ENCODE results near the gene NBDY. TPM values are rescaled to one million over a fixed set of nuclear protein-coding genes. Genes with fewer than 3 reads are reported as not detected.
A peak's percentile ranks its signal among the peaks of the same experiment; 100 is the strongest.
"Not testable (repeated sequence)": the region's sequence is repeated elsewhere in the genome, so short reads cannot be mapped to it uniquely, and the experiment has no call there.

The NBDY gene
- total RNA-seq, 1 donor from 2014 or later, result 3.7 TPM

DNA sequence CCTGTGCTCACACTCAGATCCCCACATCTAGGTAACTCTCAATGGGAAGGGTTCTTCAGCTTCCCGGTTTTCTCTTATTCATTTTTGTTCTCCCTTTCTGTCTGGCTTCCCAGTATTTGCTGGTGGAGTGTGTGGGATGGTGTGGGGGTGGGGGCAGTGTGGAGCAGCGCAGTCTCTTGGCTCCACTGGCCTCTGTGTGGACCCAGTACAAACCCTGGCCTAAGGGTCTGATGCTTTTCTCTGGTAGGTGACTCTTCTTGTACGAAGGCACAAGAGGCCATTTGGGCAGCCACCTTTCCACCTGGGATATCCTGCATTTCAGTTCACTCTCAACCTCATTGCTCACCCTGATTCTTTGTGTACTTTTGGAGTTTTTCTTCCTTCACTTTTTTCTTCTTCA is 71.3 kb downstream of the NBDY start:
- no peak overlapping the region for H3K27ac ChIP-seq (ENCODE audit: low read depth, low read length)
- no peaks in the 10 kb centered on the region for H3K9me3 ChIP-seq (ENCODE audit: control insufficient read depth in 3 of 3, low read length in 3 of 3)
- no peak overlapping the region for H3K9ac ChIP-seq (ENCODE audit: low read depth in 1 of 3, low read length in 3 of 3)
- H3K36me3 ChIP-seq (ENCODE audit: control insufficient read depth in 3 of 3, insufficient read depth in 3 of 3, low read length in 3 of 3), result no peaks in the 10 kb centered on the region
- H3K4me3 ChIP-seq (ENCODE audit: low read length in 3 of 3), result no peak overlapping the region
- H3K27me3 ChIP-seq (ENCODE audit: control insufficient read depth in 3 of 3, insufficient read depth in 3 of 3, low read length in 3 of 3), result no peaks in the 10 kb centered on the region
- H3K4me1 ChIP-seq (ENCODE audit: control insufficient read depth in 3 of 3, insufficient read depth in 3 of 3, low read length in 3 of 3), result peaks cover 7 to 59% (median 22%) of the 10 kb centered on the region in 3 donors

DNA sequence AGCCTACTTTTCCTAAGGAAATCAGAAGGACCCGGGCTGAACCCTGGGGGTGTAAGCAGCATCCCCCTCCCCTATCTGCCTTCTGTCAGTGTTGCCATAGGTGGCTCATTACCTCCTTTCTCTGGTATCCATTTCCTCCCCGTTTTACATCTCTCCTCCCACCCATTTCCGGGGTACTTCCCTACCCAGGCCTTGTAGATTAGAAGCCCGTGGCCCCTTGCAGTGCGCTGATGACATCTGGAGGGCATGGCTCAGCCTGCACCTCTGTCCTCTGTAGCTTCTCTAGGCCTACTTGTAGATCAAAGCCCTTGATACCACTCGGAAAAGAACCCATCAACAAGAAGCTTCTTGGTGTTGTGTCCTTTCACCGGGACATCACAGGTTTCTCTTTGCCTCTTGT is 71.8 kb downstream of the NBDY start:
- H3K27me3 ChIP-seq (ENCODE audit: control insufficient read depth in 3 of 3, insufficient read depth in 3 of 3, low read length in 3 of 3), result no peaks in the 10 kb centered on the region
- no peak overlapping the region for H3K9ac ChIP-seq (ENCODE audit: low read depth in 1 of 3, low read length in 3 of 3)
- H3K9me3 ChIP-seq (ENCODE audit: control insufficient read depth in 3 of 3, low read length in 3 of 3), result no peaks in the 10 kb centered on the region
- H3K27ac ChIP-seq (ENCODE audit: low read depth, low read length), result no peak overlapping the region
- no peak overlapping the region for H3K4me3 ChIP-seq (ENCODE audit: low read length in 3 of 3)
- peaks cover 7 to 61% (median 22%) of the 10 kb centered on the region in 3 donors for H3K4me1 ChIP-seq (ENCODE audit: control insufficient read depth in 3 of 3, insufficient read depth in 3 of 3, low read length in 3 of 3)
- H3K36me3 ChIP-seq (ENCODE audit: control insufficient read depth in 3 of 3, insufficient read depth in 3 of 3, low read length in 3 of 3), result no peaks in the 10 kb centered on the region

DNA sequence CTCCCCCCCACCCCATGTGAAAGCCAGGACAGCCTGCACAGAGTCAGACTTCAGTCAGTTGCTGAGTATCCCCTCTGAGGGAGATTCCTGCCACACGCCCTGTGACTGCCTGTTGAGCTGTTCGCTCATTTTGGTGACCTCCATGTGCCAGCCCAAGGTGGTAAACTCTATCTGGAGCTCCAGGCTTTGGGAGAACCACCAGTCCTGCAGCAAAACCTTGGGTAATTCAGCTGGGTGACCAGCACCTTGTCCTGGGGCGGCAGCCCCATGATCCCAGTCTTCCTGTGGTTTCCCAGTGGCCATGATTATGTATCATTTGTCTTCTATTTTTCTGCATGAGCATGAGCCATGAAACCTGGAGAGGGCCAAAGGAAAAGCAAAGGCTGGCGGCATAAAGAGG is 73.4 kb downstream of the NBDY start:
- Histone ChIP-seq H3K9ac (ENCODE audit: low read depth in 1 of 3, low read length in 3 of 3) (peak overlapping the region in 2 of 3 donors; percentile 88 to 93), H3K36me3 (ENCODE audit: control insufficient read depth in 3 of 3, insufficient read depth in 3 of 3, low read length in 3 of 3) (no peaks in the 10 kb centered on the region), H3K9me3 (ENCODE audit: control insufficient read depth in 3 of 3, low read length in 3 of 3) (no peaks in the 10 kb centered on the region), H3K27me3 (ENCODE audit: control insufficient read depth in 3 of 3, insufficient read depth in 3 of 3, low read length in 3 of 3) (no peaks in the 10 kb centered on the region), H3K27ac (ENCODE audit: low read depth, low read length) (no peak overlapping the region), H3K4me3 (ENCODE audit: low read length in 3 of 3) (peak overlapping the region; percentile 70 to 95 (median 76)), H3K4me1 (ENCODE audit: control insufficient read depth in 3 of 3, insufficient read depth in 3 of 3, low read length in 3 of 3) (peaks cover 7 to 60% (median 22%) of the 10 kb centered on the region in 3 donors)

DNA sequence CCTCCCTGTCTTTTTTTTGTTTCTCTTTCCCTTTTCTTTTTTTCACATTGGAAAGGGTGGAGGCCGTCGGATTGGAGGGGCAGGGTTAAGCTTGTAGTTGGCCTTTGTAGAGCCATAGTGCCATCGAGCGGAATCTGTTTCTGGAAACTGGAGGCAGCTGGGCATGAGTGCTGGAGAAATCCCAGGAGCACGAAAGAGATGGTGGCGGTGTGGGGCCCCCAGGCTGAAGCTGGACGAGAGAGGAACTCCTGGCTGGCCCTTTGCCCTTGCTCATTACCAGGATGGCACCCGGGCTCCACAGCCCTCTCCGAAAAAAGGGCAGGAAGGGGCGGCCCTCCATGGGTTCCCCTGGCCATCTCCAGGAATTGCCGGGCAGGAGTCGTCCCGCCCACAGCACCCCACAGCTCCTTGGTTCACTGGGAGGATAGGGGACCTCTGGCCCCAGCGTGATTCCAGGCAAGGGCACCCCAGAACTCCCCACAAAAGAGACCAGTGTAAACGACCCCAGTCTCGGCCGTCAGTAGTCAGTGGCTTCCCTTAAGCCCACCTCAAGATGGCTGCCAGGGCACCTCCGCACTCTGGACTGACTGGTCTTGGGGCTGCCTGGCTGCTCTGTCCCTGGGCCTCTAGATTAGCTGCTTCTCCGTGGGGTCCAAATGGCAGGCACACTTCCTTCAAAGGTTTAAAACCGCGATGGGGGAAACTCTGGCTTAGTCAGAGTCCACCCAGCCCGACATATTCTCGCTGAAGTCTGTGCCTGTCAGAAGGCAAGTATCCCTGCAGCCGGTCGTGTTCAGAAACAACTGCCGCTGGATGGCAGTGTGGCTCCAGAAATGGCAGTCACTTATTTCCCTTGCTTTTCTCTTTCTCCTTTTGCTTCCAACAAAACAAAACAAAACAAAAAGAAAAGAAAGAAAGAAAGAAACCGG is 74.1 kb downstream of the NBDY start:
- peaks cover 7 to 53% (median 16%) of the 10 kb centered on the region in 3 donors for H3K4me1 ChIP-seq (ENCODE audit: control insufficient read depth in 3 of 3, insufficient read depth in 3 of 3, low read length in 3 of 3)
- H3K4me3 ChIP-seq (ENCODE audit: low read length in 3 of 3), result peak overlapping the region; percentile 70 to 95 (median 76)
- H3K9me3 ChIP-seq (ENCODE audit: control insufficient read depth in 3 of 3, low read length in 3 of 3), result no peaks in the 10 kb centered on the region
- peak overlapping the region; percentile 93 for H3K27ac ChIP-seq (ENCODE audit: low read depth, low read length)
- no peaks in the 10 kb centered on the region for H3K27me3 ChIP-seq (ENCODE audit: control insufficient read depth in 3 of 3, insufficient read depth in 3 of 3, low read length in 3 of 3)
- H3K9ac ChIP-seq (ENCODE audit: low read depth in 1 of 3, low read length in 3 of 3), result peak overlapping the region; percentile 88 to 93 (median 91)
- no peaks in the 10 kb centered on the region for H3K36me3 ChIP-seq (ENCODE audit: control insufficient read depth in 3 of 3, insufficient read depth in 3 of 3, low read length in 3 of 3)

DNA sequence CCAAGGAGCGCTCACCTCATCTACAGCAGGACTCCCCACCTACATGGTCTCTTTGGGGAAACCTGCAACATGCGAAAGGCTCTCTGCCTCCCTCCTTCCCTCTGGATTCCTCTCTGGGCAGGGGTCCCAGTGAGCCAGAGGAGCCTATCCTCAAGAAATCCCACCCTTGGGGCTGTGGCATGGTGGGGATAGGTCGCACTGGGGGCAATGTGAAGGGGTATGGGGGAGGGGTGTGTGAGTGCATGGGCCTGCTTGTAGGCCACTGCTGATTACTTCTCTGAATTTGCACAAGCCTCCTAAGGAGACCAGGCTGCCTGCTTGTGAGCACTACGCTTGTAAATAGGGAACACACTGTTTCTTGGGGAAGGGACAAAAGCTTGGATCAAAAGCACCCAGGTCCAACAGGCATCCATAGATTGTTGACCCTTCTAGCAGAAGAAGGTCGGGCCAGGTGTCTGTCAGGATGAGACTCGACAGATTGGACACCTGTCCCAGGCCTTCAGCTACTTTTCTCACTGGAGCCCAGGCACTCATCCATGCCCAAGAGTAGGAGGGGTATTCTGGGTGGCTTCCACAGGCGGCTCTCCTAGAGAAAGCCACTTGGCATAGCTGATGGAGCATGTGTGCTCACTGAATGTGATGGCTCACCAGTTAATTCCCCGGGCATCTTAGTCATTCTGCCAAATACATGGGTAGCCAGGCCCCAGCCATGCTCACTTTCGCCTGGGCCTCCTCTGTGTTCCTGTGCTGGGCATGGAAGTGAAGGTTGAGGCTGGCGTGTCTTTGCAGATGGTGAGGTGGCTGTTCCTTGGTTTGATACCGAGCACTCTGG is 75.0 kb downstream of the NBDY start:
- Histone ChIP-seq H3K27ac (ENCODE audit: low read depth, low read length) (peak overlapping the region; percentile 93), H3K4me3 (ENCODE audit: low read length in 3 of 3) (peak overlapping the region; percentile 51 to 95 (median 76)), H3K9ac (ENCODE audit: low read depth in 1 of 3, low read length in 3 of 3) (peak overlapping the region in 2 of 3 donors; percentile 88 to 93), H3K9me3 (ENCODE audit: control insufficient read depth in 3 of 3, low read length in 3 of 3) (no peaks in the 10 kb centered on the region), H3K4me1 (ENCODE audit: control insufficient read depth in 3 of 3, insufficient read depth in 3 of 3, low read length in 3 of 3) (peaks cover 7 to 44% (median 14%) of the 10 kb centered on the region in 3 donors), H3K27me3 (ENCODE audit: control insufficient read depth in 3 of 3, insufficient read depth in 3 of 3, low read length in 3 of 3) (no peaks in the 10 kb centered on the region), H3K36me3 (ENCODE audit: control insufficient read depth in 3 of 3, insufficient read depth in 3 of 3, low read length in 3 of 3) (no peaks in the 10 kb centered on the region)

DNA sequence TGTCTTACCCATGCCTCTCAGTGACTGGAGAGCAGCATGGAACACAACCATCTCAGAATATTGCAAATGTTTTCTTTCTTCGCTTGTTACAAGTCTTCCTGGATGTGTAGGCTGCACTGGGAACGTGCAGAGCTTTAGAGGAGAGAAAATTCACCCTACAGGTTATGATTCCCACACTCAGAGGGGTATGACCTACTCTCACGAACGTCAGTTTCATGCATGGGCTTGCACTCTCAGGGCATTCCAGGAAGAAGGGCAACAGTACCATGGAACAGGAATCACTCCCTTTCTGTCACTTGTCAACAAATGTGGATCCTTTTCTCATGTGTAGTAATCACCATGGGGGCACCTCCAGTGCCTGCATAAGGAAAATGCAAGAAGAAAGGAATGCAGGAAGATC is 75.8 kb downstream of the NBDY start:
- Histone ChIP-seq H3K9me3 (ENCODE audit: control insufficient read depth in 3 of 3, low read length in 3 of 3) (no peaks in the 10 kb centered on the region), H3K36me3 (ENCODE audit: control insufficient read depth in 3 of 3, insufficient read depth in 3 of 3, low read length in 3 of 3) (no peaks in the 10 kb centered on the region), H3K27me3 (ENCODE audit: control insufficient read depth in 3 of 3, insufficient read depth in 3 of 3, low read length in 3 of 3) (no peaks in the 10 kb centered on the region), H3K4me1 (ENCODE audit: control insufficient read depth in 3 of 3, insufficient read depth in 3 of 3, low read length in 3 of 3) (peaks cover 7 to 39% (median 14%) of the 10 kb centered on the region in 3 donors), H3K9ac (ENCODE audit: low read depth in 1 of 3, low read length in 3 of 3) (no peak overlapping the region), H3K27ac (ENCODE audit: low read depth, low read length) (no peak overlapping the region), H3K4me3 (ENCODE audit: low read length in 3 of 3) (peak overlapping the region in 1 of 3 donors; percentile 49)

DNA sequence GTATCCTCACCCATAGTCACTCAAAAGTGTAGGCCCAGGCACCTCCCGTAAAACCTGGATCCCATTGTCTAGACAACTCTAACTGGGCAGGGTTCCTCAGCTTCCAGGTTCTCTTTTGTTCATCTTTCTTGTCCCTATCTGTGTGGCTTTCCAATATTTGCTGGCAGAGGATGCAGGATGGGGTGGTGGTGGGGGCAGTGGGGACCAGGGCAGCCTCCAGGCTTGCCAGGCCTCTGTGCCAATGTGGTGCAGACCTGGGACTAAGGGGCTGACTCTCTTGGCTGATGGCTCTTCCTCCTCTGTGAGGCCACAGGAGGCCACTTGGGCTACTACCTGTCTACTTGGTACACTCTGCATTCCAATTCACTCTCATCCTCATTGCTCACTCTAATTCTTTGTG is 76.4 kb downstream of the NBDY start:
- Histone ChIP-seq H3K9ac (ENCODE audit: low read depth in 1 of 3, low read length in 3 of 3) (no peak overlapping the region), H3K36me3 (ENCODE audit: control insufficient read depth in 3 of 3, insufficient read depth in 3 of 3, low read length in 3 of 3) (no peaks in the 10 kb centered on the region), H3K4me1 (ENCODE audit: control insufficient read depth in 3 of 3, insufficient read depth in 3 of 3, low read length in 3 of 3) (peaks cover 7 to 39% (median 14%) of the 10 kb centered on the region in 3 donors), H3K27ac (ENCODE audit: low read depth, low read length) (no peak overlapping the region), H3K9me3 (ENCODE audit: control insufficient read depth in 3 of 3, low read length in 3 of 3) (no peaks in the 10 kb centered on the region), H3K4me3 (ENCODE audit: low read length in 3 of 3) (no peak overlapping the region), H3K27me3 (ENCODE audit: control insufficient read depth in 3 of 3, insufficient read depth in 3 of 3, low read length in 3 of 3) (no peaks in the 10 kb centered on the region)

DNA sequence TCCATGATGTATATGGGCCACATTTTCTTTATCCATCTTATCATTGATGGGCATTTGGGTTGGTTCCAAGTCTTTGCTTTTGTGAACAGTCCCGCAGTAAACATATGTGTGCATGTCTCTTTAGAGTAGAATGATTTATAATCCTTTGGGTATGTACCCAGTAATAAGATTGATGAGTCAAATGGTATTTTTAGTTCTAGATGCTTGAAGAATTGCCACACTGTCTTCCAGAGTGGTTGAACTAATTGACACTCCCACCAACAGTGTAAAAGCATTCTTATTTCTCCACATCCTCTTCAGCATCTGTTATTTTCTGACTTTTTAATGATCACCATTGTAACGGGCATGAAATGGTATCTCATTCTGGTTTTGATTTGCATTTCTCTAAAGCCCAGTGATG is 77.1 kb downstream of the NBDY start:
- H3K4me3 ChIP-seq (ENCODE audit: low read length in 3 of 3), result not testable (repeated sequence)
- peaks cover 7 to 39% (median 14%) of the 10 kb centered on the region in 3 donors for H3K4me1 ChIP-seq (ENCODE audit: control insufficient read depth in 3 of 3, insufficient read depth in 3 of 3, low read length in 3 of 3)

DNA sequence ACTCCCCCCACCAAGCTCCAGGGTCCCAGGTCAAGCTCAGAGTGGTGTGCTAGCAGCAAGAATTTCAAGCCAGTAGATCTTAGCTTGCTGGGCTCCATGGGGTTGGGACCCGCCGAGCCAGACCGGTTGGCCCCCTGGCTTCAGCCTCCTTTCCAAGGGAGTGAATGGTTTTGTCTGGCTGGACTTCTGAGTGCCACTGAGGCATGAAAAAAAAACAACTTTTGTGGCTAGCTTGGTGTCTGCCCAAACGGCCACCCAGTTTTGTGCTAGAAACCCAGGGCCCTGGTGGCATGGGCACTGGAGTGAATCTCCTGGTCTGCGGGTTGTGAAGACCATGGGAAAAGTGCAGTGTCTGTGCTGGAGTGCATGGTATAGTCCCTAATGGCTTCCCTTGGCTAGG is 82.6 kb downstream of the NBDY start:
- Histone ChIP-seq H3K27me3 (ENCODE audit: control insufficient read depth in 3 of 3, insufficient read depth in 3 of 3, low read length in 3 of 3) (no peaks in the 10 kb centered on the region), H3K27ac (ENCODE audit: low read depth, low read length) (no peak overlapping the region), H3K36me3 (ENCODE audit: control insufficient read depth in 3 of 3, insufficient read depth in 3 of 3, low read length in 3 of 3) (no peaks in the 10 kb centered on the region), H3K9ac (ENCODE audit: low read depth in 1 of 3, low read length in 3 of 3) (no peak overlapping the region), H3K4me3 (ENCODE audit: low read length in 3 of 3) (no peak overlapping the region), H3K4me1 (ENCODE audit: control insufficient read depth in 3 of 3, insufficient read depth in 3 of 3, low read length in 3 of 3) (peaks cover 0 to 5% (median 4%) of the 10 kb centered on the region in 3 donors), H3K9me3 (ENCODE audit: control insufficient read depth in 3 of 3, low read length in 3 of 3) (no peaks in the 10 kb centered on the region)

More for the DNA sequence above, 77.1 kb downstream of the NBDY start:
- H3K9me3 ChIP-seq (ENCODE audit: control insufficient read depth in 3 of 3, low read length in 3 of 3); H3K36me3 ChIP-seq (ENCODE audit: control insufficient read depth in 3 of 3, insufficient read depth in 3 of 3, low read length in 3 of 3); H3K9ac ChIP-seq (ENCODE audit: low read depth in 1 of 3, low read length in 3 of 3); H3K27me3 ChIP-seq (ENCODE audit: control insufficient read depth in 3 of 3, insufficient read depth in 3 of 3, low read length in 3 of 3); H3K27ac ChIP-seq (ENCODE audit: low read depth, low read length): not testable (repeated sequence)

Measured in skeletal muscle tissue (tissue), 4 donors.